Kidney (tissue), 14 donors: ENCODE measurements around the gene CDX1. TPM values are rescaled to one million over a fixed set of nuclear protein-coding genes. Genes with fewer than 3 reads are reported as not detected.

Experiments
- DNase-seq, 5 donors: peaks; one replicate each; pipeline ENCODE4 v3.0.0-alpha.2; 2013 to 2020
- FAIRE-seq: peaks from 2 replicates; lab custom pipeline; 2012; peaks lifted over from hg19 to GRCh38; lab: Jason Lieb, UNC
- H3K27ac ChIP-seq, 2 donors: one replicate each; pipeline ENCODE4 v1.7.0; 2013; ENCODE audit warnings: low read depth in 2 of 2, low read length in 2 of 2, inconsistent platforms in 1 of 2
- H3K27me3 ChIP-seq: one replicate; pipeline ENCODE4 v1.7.1; 2013; ENCODE audit warnings: low read length, inconsistent platforms; ENCODE audit not compliant: control insufficient read depth, insufficient read depth
- H3K36me3 ChIP-seq, 3 donors: one replicate each; pipeline versions ENCODE4 v1.7.0 to v1.7.1; 2013; ENCODE audit warnings: low read length in 3 of 3, control low read depth in 1 of 3, inconsistent platforms in 1 of 3; ENCODE audit not compliant: insufficient read depth in 3 of 3, control insufficient read depth in 2 of 3
- H3K4me1 ChIP-seq, 3 donors: one replicate each; pipeline versions ENCODE4 v1.7.0 to v1.7.1; 2013; ENCODE audit warnings: low read length in 3 of 3, inconsistent platforms in 1 of 3, low read depth in 1 of 3; ENCODE audit not compliant: control insufficient read depth in 2 of 3, insufficient read depth in 2 of 3
- H3K4me3 ChIP-seq, 3 donors: one replicate each; pipeline versions ENCODE4 v1.7.0 to v1.8.1; 2013; ENCODE audit warnings: low read length in 3 of 3, control low read depth in 1 of 3, inconsistent platforms in 1 of 3
- H3K9ac ChIP-seq, 3 donors: one replicate each; pipeline versions ENCODE4 v1.7.0 to v1.7.1; 2013; ENCODE audit warnings: low read length in 3 of 3, control low read depth in 1 of 3, inconsistent platforms in 1 of 3
- H3K9me3 ChIP-seq, 3 donors: one replicate each; pipeline versions ENCODE4 v1.7.0 to v1.7.1; 2013; ENCODE audit warnings: low read length in 3 of 3, control low read depth in 1 of 3, inconsistent platforms in 1 of 3; ENCODE audit not compliant: control insufficient read depth in 2 of 3, insufficient read depth in 1 of 3
- intact Hi-C: fragments of 100-400 bp; cut with DNase I; formaldehyde crosslinking; loops from one replicate; pipeline ENCODE4 v1.11.1; 2022
- polyA plus RNA-seq: library from polyadenylated mRNA; stranded (reverse); fragments of 350-450 nt; fragmentation: Illumina TruSeq; extraction: RNeasy Lipid Tissue Mini Kit (QIAGEN cat#74804); gene quantifications from one replicate; pipeline ENCODE4 v1.2.3, GENCODE V29; 2014; ENCODE audit warnings: low read depth, low replicate concordance; ENCODE audit not compliant: insufficient read depth
- total RNA-seq: library from RNA; stranded (reverse); fragmentation: NEBNext Ultra II Directional; extraction: Animal tissue kit (Norgen Biotek cat#: 25700); gene quantifications from one replicate; pipeline ENCODE4 v1.2.1, GENCODE V29; 2021
- TF ChIP-seq, protein P1 (sequence below): IDR thresholded peaks from 3 replicates; pipeline ENCODE4 v1.5.1; 2012; ENCODE audit warnings: mild to moderate bottlenecking, moderate library complexity, borderline replicate concordance; ENCODE audit not compliant: insufficient read depth; ENCODE audit errors: extremely low read depth
- donor health status: control.
- donor health status: control.
- donor health status: control.
- donor health status: control.
- donor health status: control.
- donor health status: DM: yes; HTN: yes; CAD: no.
- donor health status: Normal renal cell carcinoma (clear cell type).

Gene CDX1
- total and polyA plus RNA-seq, 2 donors from 2014 or later, result 0.39 TPM; not detected in 1

DNA sequence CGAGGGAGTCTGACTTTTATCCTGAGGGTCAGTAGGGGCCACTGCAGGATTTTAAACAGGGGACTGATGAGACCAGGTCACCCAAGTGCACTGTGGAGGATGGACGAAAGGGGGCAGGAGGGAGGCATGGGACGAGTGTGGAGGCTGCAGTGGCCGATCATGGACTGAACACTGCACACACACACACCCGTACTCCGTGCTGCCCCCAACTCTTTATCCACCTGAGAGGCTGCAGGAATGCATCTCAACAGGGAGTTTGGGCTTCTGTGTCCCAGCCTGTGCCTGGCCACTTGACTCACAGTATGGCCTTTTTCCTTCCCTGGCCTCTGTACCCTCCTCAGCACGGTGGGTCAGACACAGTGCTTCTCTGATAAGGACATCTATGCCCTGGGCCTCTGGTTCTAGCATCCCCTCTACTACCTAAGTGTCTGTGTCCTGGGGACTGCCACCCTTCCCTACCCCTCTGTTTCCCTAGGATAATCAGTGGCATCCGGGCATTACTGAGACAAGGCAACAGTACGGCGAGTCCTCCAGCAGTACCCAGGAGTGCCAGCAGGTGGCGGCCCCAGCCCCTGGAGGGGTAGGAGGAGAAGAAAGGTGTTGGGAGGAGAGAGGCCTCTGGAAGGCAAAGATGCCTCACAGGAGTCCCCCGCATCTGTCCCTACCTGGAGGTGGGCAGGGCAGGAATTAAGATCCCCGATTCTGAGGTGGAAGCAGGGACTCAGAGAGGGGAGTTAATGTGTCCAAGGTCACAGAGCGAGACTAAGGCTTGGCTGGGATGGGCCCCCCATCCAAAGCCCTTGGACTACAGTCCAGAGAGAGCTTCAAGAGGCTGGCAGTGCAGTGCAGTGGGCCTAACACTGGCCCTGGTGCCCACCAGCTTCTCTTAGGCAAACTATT lies 5.1 kb upstream of the CDX1 start:
- Histone ChIP-seq H3K9ac (no peak overlapping the region), H3K4me3 (no peak overlapping the region), H3K4me1 (peaks cover 0 to 14% (median 11%) of the 10 kb centered on the region in 3 donors), H3K36me3 (no peaks in the 10 kb centered on the region), H3K9me3 (no peaks in the 10 kb centered on the region), H3K27ac (peak overlapping the region; percentile 8 to 69), H3K27me3 (no peaks in the 10 kb centered on the region)
- TF ChIP-seq, protein P1, sequence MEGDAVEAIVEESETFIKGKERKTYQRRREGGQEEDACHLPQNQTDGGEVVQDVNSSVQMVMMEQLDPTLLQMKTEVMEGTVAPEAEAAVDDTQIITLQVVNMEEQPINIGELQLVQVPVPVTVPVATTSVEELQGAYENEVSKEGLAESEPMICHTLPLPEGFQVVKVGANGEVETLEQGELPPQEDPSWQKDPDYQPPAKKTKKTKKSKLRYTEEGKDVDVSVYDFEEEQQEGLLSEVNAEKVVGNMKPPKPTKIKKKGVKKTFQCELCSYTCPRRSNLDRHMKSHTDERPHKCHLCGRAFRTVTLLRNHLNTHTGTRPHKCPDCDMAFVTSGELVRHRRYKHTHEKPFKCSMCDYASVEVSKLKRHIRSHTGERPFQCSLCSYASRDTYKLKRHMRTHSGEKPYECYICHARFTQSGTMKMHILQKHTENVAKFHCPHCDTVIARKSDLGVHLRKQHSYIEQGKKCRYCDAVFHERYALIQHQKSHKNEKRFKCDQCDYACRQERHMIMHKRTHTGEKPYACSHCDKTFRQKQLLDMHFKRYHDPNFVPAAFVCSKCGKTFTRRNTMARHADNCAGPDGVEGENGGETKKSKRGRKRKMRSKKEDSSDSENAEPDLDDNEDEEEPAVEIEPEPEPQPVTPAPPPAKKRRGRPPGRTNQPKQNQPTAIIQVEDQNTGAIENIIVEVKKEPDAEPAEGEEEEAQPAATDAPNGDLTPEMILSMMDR, result peak; percentile 92
- DNase-seq (peak; percentile 80 to 92 (median 85)), FAIRE-seq (no peak)
- intact Hi-C loops, result no loop called here

GRCh38 chr5:150162142-150162513 lies 4.5 kb upstream of the CDX1 start:
- H3K27me3 ChIP-seq, result no peaks in the 10 kb centered on the region
- H3K27ac ChIP-seq, result no peak overlapping the region
- TF ChIP-seq, protein P1, result no peak
- no peaks in the 10 kb centered on the region for H3K9me3 ChIP-seq
- FAIRE-seq (no peak), DNase-seq (peak in 1 of 5 donors; percentile 65)
- H3K36me3 ChIP-seq, result no peaks in the 10 kb centered on the region
- H3K4me3 ChIP-seq, result no peak overlapping the region
- intact Hi-C loops, result no loop called here
- H3K9ac ChIP-seq, result no peak overlapping the region
- H3K4me1 ChIP-seq, result peaks cover 0 to 14% (median 11%) of the 10 kb centered on the region in 3 donors

DNA sequence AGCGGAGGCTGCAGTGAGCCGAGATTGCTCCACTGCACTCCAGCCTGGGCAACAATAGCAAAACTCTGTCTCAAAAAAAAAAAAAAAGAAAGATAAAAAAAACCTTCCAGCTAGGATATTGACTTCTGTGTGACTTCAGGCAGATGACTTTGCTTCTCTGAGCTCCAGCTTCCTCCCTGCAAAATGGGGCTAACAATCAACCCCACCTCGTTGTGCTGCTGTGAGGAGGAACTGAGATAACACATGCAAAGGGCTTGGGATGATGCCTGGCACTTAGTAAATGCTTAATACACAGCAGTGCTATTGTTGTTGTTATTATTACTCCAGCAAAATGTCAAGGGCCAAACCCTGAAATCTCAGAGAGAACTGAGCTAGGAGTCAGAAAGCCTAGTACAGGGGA lies 3.5 kb upstream of the CDX1 start:
- Histone ChIP-seq H3K9me3 (no peaks in the 10 kb centered on the region), H3K4me3 (no peak overlapping the region), H3K27ac (no peak overlapping the region), H3K4me1 (peaks cover 0 to 12% (median 11%) of the 10 kb centered on the region in 3 donors), H3K27me3 (peaks cover 4% of the 10 kb centered on the region), H3K9ac (no peak overlapping the region), H3K36me3 (no peaks in the 10 kb centered on the region)
- TF ChIP-seq, protein P1, result no peak
- intact Hi-C loops, result no loop called here
- FAIRE-seq (no peak), DNase-seq (no peak)
